ENCODE results near the gene PCGF1.

PCGF1 gene

DNA sequence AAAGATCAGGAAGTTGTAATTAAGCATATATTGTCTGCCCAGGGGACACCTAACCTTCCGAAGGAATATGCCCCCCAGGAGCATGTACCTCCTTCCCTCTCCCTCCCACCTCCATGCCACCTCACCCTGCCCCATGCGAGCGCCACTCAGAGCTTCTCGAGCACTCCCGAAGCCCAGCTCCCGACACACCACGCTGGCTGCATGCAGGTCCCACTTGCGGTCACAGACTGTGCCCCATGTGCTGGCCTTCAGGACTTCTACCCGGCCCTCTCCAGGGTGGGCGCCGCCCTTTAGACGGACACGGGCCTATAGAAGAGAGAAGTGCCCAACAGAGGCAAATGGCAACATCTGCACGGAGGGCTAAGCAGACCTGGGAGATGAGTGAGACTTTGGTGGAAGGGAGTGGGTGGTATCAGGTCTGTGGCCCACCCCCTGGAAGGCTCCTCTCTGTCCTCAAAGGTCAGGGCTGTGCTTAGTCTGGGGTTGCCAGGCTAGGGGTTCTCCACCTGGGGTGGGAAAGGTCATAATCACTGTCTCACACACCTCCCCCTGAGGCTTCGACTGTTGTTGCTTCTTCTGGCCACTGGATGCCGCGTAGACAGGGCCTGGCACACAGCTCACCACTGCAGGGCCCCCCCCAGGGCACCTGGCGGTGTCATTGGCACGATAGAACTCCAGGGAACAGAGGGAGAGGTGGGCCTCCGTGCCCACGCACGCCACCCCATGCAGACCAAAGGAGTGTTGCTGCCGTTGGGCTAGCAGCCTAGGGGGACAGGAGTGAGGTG lies 28.9 kb upstream of the PCGF1 start:
- DNase-seq (ENCODE audit: low read depth) = no peak

DNA sequence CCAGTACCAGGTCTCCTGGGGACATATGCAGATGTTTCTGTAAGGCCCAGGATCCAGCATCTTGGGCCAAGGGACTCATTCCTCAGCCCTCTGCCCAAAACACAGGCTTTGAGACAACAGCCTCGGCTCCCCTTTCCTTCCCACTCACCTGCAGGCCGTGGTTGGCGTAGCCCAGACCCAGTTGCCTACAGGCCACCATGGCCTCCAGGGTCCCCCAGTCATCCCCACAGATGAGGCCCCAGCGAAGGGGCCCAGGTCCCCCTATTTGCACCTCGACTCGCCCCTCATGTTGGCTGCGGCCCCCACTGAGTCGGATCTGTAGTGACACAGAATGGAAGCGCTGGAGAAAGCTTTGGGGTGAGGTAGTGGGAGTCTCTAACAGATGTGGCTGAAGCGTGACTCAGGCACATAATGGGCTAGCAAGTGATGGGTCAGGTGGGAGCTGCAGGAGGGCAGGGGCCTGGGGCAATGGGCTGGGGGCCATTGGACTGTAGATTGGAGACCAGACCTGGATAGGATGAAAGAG lies 28.0 kb upstream of the PCGF1 start:
- no peak for DNase-seq (ENCODE audit: low read depth)

DNA sequence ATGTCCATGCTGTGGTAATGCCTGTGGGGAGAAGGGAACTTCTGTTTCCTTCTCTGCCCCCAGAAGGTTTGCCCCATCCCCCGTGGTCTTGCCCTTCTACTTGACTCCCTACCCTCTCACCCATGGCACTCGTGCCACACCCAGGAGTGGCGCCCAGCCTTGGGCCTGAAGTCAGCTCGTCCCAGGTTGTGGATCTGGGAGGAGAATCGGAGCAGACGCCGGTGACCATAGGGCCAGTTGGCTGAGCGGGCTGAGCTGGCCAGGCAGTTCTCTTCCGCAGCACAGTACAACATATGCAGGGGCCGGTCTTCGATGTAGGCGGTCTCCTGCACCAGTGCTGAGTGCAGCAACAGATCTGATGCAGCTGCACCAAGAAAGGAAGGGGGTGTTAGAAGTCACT lies 26.9 kb upstream of the PCGF1 start:
- DNase-seq (ENCODE audit: low read depth) = no peak

DNA sequence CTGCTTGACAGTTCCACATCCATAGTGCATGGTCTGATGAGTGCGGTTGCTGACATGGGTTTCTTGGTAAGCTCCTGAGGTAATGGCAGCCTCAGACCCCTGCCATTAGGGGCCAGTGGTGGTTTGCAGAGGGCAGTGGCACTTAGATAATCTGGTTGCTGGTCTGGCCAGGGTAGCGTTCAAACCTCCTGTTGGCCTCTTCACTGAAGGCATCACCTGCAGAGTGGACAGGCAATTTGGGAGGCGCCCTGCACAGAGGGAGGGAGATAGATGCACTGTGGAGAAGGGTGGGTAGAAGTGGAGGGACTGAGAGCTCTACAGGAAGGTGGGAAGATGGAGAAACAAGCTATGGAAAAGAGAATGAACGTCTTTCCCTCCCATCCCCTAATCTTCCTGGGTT lies 26.0 kb upstream of the PCGF1 start:
- DNase-seq (ENCODE audit: low read depth) = no peak

DNA sequence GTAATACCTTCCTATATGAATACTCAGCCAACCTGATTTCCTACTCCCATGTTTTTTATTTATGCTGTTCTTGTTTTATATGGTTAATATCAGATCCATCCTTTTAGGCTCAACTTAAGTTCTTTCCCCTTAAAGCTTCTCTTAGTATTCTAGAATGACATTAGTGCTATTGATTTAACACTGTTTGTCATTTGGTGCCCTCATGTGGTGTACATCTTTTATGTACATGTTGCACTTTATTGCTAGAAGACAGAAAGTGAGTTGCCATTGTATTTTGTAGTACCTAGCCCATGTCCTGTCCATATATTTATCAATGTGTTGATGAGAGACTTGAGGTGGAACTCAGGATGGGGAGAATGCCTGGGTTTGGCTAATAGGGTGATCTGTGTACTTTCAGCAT lies 24.7 kb upstream of the PCGF1 start:
- no peak for DNase-seq (ENCODE audit: low read depth)

DNA sequence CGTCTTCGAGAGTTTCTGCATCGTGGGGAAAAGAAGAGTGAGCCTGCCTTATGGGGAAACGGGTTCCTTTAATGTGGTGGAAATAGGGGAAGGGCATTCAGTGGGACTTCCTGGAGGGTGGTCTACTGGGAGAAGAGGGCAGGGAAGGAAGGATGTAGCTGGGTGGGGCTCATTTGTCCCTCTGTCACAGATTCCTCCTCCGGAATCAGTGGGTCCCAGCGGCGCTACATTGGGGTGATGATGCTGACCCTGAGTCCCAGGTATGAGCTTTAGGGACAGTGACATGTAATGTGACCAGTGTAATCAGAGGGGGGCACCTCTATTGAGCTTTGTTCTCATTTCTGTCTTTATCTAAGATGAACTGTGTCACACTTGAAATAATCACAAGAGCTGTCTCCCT lies 24.2 kb upstream of the PCGF1 start:
- no peak for DNase-seq (ENCODE audit: low read depth)

DNA sequence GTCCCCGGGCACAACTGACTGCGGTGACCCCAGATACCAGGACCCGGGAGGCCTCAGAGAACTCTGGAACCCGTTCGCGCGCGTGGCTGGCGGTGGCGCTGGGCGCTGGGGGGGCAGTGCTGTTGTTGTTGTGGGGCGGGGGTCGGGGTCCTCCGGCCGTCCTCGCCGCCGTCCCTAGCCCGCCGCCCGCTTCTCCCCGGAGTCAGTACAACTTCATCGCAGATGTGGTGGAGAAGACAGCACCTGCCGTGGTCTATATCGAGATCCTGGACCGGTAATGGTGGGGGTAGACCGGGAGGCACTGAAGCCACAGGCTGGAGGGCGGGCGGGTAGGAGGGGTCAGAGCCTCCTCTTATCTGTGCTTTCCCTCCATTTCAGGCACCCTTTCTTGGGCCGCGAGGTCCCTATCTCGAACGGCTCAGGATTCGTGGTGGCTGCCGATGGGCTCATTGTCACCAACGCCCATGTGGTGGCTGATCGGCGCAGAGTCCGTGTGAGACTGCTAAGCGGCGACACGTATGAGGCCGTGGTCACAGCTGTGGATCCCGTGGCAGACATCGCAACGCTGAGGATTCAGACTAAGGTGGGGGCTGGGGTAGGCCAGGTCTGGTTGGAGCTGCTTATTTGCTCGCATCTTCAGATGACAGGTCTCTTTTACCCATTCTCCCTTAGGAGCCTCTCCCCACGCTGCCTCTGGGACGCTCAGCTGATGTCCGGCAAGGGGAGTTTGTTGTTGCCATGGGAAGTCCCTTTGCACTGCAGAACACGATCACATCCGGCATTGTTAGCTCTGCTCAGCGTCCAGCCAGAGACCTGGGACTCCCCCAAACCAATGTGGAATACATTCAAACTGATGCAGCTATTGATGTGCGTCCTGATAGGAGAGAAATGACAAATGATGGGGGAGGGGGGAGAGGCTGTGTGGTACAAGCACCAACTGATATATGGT lies 23.0 kb upstream of the PCGF1 start:
- DNase-seq (ENCODE audit: low read depth) = no peak

DNA sequence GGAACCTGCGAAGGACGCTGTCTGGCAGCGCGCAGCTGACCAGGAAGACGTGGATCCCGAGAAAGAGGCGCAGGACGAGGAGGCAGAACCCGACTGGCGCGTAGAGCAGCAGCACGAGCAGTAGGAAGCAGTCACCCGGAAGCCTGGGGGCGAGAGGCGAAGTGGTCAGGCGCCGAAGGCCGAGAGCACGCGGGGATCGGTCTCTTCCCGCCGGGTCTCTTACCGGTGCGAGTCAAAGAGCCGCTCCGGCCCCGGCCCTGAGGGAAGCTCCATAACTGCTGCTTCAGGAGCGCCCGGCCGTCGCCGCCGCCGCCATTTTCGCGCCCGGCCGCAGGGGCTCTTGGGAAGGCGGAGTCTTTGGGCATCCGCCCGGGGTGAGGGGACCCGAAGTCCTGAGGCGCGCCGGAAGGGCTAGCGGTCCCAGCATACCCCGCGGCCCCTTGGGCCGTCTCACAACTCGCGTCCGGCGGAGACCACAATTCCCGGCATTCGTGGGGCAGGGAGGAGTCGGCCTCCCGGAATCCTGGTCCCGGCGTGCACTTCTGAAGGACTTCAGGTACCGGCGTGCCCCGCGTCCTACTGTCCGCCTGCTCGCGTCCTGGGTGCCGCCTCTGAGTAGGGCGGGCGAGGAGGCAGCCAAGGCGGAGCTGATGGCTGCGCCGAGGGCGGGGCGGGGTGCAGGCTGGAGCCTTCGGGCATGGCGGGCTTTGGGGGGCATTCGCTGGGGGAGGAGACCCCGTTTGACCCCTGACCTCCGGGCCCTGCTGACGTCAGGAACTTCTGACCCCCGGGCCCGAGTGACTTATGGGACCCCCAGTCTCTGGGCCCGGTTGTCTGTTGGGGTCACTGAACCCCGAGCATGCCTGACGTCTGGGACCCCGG lies 22.1 kb upstream of the PCGF1 start, which contains the start of the genes AUP1 and HTRA2:
TSS of gene AUP1 (minus strand) at position 350 of the 882 bp plus-strand sequence. CDS start at position 273, 77 bp downstream.
TSS of gene HTRA2 (plus strand) at position 577 of the 882 bp plus-strand sequence. CDS start at position 651, 74 bp downstream.
- peak; percentile 81 for DNase-seq (ENCODE audit: low read depth)

DNA sequence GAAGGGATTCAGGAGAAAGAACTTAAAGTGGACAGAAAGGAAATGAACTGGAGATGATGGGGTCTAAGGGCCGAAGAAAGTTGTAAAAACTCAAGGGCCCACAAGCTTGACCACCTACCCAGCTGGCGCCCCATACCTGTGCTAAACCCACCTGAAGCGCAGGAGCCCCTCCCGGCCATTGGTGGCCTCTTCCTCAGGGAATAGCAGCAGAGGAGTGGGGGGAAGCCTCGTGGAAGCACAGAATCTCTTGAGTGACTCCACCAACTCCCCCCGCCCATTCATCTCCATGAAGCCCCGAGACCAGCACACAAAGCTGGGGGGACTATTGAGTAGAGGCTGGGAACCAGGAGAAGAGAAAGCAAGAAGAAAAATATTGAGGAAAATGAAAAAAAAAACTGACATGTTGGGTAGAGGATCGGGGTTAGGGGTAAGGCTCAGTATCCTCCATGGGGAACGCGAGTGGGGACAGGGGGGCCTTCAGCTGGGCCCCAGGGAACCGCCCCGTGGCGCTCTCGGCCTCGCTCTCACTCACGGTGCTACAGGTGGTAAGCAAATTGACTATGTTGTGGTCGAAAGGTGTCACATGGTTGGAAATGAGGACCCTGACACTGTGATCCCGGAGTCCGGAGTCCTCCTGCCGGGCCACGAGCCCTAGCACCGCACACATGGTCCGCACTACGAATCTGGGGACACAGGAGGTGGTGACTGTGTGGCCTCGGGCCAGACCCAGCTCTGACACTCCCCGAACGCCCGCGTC lies 21.3 kb upstream of the PCGF1 start:
- DNase-seq (ENCODE audit: low read depth) = no peak

DNA sequence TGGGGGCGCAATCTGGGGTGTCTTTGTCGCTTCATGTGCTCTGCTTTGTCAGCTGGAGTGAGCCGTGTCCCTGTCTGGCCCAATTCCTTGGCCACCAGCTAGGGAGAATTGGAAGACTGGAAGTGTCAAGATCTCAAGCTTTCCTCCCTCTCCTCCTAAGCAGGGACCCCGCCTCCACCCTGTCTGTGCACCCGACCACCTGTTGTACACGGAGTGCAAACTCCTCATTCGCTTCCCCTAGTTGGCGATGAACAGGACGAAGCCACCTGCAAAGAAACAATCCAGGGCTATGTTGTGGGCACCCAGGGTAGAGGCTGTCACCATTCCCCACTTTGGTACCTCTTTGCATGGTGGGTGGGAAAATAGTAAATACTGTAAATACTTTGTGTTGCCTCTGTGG lies 20.2 kb upstream of the PCGF1 start:
- DNase-seq (ENCODE audit: low read depth) = no peak

DNA sequence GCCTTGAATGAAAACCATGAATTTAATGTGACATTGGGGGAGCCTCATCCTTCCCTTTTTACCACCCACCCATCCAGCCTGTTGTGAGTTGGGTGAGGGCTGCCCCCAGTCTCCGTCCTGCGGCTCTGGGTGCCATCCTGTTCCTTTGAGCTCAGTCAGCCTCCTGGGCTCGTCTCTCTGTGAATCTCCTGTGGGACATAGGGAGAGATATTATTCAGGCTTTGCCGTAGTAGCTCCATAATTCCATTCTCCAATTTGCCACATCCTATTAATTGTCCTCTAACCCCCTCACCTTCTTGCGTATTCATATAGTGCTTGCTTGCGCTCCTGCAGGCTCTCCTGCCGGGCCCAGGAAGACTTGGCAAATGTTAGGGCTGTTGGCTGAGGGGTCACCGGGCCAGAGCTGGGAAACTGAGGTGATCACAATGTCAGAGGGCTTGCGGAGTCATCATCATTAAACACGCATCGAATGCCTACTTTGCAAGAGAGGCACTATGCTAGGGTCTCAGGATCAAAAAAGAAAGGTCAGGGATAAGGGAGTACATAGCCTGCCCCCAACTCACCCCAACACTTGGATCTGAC lies 19.2 kb upstream of the PCGF1 start:
- no peak for DNase-seq (ENCODE audit: low read depth)

DNA sequence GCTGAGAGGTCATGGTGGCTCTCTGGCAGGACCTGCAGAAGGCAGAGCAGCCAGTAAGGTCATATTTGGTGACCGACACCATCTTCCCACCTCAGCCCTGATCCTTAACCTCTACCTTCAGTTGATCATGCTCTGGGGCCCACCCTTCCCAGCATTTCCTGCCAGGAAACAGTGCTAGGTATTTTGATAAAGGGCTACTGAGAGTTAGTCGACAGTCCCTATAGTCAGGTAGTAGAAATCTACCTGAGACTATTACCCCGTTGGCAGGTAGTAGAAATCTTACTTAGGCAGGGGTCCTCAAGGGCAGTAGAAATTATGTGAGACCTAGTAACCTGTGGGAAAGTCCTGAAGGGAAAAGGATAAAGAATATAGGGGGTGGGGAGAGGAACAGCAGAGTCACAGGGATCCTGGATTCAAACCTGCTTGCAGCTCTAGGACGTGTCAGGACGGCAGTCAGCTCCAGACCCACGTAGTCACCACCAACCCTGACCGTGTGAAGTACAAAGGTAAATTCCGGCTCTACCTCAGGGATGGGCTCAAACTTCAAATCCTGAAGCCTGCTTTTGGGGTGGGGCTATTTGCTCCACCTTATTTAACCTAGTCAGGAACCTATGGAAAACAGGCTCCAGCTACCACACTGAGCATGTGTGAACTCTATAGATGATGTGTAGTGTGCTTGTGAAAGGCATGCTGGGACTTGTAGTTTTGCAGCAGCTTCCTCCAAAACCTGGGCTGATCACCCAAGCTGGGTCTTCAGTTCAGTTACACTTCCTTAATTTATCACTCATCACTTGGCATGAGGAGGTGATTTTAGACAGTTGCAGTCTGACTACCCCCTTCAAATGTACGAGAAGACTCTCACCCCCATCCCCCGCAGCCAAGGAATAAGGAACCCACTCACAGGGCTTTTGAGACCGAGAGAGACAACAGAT lies 18.5 kb upstream of the PCGF1 start, which contains the start of gene DQX1:
TSS of gene DQX1 (minus strand) at position 515 of the 932 bp plus-strand sequence. CDS start at position 13, 502 bp downstream.
- DNase-seq (ENCODE audit: low read depth) = no peak

DNA sequence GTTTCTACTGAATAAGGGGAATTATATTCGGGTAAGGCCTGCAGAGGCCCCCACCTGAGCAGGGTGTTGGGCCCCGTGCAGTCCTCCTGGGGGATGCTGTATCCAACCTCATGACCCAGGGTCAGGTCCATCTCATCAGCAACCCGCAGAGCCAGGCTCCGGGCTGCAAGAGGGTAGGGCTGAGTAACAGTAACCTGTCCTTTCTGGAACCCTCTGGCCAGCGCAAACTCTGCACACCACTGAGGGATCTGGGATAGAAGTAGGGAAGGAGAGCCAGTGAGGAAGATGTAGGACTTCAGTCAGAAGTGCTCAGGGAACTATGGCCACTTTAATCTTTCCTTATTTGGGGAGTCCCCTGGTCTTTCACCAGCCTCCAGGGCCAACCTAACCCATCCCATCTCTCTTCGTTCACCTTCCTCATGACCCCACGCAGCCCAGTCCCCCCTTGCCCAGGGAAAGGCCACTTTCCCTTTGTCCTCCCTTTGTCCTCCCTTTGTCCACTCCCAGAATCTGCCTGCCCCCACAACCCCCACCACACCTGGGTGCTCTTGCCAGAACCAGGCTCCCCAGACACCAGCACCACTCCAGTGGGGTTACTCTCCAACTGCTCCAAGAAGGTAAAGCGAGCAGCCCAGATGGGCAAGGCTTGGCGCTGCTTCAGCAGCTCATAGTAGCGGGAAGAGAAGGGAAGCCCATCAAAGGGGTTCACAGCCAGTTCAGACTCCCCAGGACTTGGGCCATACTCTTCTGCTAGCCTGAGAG lies 17.6 kb upstream of the PCGF1 start:
- DNase-seq (ENCODE audit: low read depth) = no peak

DNA sequence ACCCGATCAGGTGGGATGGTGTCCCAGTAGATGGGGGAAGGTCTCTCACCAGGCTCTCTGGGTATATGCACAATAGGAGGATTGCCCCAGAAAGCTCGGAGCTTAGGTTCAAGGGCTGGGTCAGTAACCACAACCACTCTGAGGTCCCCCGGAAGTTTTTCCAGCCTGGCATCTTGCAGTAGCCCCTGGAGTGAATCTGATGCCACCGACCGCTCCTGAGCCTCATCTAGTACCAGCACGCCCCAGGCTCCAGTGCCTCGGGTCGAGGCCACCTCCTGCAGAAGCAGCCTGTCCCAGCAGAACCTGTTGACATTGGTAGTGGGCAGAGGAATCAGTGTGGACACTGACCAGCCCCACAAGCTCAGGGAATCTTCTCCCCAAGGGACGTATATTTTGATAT lies 16.5 kb upstream of the PCGF1 start:
- DNase-seq (ENCODE audit: low read depth) = no peak

DNA sequence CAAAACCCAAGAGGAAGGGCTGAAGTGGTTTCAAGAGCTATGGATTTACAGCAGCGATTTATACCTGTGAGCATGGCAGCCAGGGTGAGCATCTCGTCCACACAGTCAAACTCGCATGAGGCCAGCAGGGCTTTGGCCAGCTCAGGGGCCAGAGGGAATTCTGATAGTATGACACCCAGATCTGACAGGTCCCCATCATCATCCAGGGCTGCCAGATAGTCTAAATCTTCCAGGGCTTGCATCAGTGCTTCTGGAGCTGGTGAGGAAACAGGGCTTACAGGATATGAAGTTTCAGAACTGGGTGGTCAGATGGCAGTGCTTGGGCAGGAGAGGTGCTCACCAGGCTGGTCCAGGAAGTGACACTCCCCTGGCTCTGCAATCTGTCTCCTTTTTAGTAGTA lies 15.0 kb upstream of the PCGF1 start:
- DNase-seq (ENCODE audit: low read depth) = no peak

DNA sequence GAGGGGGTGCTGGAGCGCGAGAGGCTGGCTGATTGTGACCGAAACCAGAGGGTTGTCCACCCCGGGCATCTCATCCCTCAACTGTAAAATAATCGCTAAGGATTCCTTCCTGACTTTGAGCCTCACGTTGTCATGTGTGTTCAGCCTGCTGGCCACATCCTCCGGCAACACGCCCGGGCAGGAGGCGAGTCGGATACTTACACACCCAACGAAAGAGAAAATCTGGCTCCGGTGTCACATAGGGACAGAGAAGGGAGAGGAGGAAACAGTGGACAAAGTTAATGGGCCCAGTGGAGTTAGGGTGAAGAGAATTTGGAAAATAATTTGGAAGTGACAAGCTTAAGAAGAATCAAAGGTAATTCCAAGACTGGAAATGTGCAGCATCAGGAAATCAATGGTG lies 9.2 kb upstream of the PCGF1 start:
- no peak for DNase-seq (ENCODE audit: low read depth)

DNA sequence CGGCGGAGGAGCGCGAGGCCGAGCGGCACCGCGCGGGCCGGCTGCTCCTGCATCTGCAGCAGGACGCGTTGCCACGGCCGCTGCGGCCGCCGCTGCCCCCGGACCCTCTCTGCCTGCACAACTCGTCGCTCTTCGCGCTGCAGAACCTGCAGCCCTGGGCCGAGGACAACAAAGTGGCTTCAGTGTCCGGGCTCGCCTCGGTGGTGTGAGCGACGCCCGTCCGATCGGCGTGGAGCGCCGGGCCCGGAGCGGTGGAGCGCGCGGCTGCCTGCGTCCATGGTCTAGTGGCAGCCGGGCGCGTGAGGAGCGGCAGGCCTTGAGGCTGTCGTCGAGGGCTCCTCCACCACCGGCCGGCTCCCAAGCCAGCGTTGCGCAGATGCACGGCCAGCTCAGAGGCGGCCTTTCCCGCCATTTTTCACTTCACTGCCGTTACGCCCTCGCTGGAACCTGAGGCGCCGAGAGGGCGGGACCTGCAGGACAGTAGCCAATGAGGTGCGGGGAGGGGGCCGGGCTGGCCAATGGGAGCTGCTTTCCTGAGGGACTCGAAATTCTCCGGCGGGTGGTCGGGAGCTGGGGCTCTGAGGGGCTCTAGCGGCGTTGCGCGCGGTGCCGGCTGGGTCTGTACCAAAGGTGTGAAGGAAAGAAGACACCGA lies 8.6 kb upstream of the PCGF1 start:
- peak; percentile 56 for DNase-seq (ENCODE audit: low read depth)
